Neural cell (in vitro differentiated cells): ENCODE measurements around the gene RPS6KA2. TPM values are rescaled to one million over a fixed set of nuclear protein-coding genes. Genes with fewer than 3 reads are reported as not detected.
"Not testable (repeated sequence)": the region's sequence is repeated elsewhere in the genome, so short reads cannot be mapped to it uniquely, and the experiment has no call there.

ENCODE experiments used
- H2AFZ ChIP-seq: fragments of 200-600, 300-800 bp; sonication (generic), shearing (Covaris generic); 2 replicates; pipeline ENCODE4 v1.6.0; 2014; ENCODE audit warnings: low read depth, mild to moderate bottlenecking, antibody characterized with exemption, low read length, moderate library complexity
- H3F3A ChIP-seq: fragments of 200-600 bp; shearing (Covaris generic); 2 replicates; pipeline ENCODE4 v1.6.1; 2016; ENCODE audit warnings: mild to moderate bottlenecking, moderate library complexity, mixed read lengths, antibody characterized with exemption, low read length; ENCODE audit not compliant: insufficient read depth, poor library complexity, severe bottlenecking
- H3K27ac ChIP-seq: fragments of 200-600, 300-800 bp; sonication (generic), shearing (Covaris generic); 2 replicates; pipeline ENCODE4 v1.5.1; 2014; ENCODE audit warnings: mild to moderate bottlenecking, low read length, moderate library complexity
- H3K27me3 ChIP-seq: fragments of 300-800, 200-600 bp; sonication (generic), shearing (Covaris generic); 2 replicates; pipeline ENCODE4 v1.6.0; 2014; ENCODE audit warnings: mild to moderate bottlenecking, low read depth, low read length, moderate library complexity; ENCODE audit not compliant: insufficient read depth
- H3K36me3 ChIP-seq: fragments of 300-800, 200-600 bp; sonication (generic), shearing (Covaris generic); 2 replicates; pipeline ENCODE4 v1.5.1; 2014; ENCODE audit warnings: mild to moderate bottlenecking, antibody characterized with exemption, low read length, moderate library complexity; ENCODE audit not compliant: insufficient read depth
- H3K4me2 ChIP-seq: fragments of 300-800, 200-600 bp; sonication (generic), shearing (Covaris generic); 2 replicates; pipeline ENCODE4 v1.6.0; 2014; ENCODE audit warnings: mild to moderate bottlenecking, low read length
- H3K4me3 ChIP-seq: fragments of 300-800, 200-600 bp; sonication (generic), shearing (Covaris generic); 2 replicates; pipeline ENCODE4 v1.5.1; 2014; ENCODE audit warnings: mild to moderate bottlenecking, low read length, moderate library complexity
- H3K79me2 ChIP-seq: fragments of 200-600 bp; shearing (Covaris generic); replicated peaks from 2 replicates; pipeline ENCODE4 v1.6.0; 2014; ENCODE audit warnings: mild to moderate bottlenecking, low read length, moderate library complexity; ENCODE audit not compliant: insufficient read depth
- H3K9ac ChIP-seq: fragments of 300-800, 200-600 bp; sonication (generic), shearing (Covaris generic); 2 replicates; pipeline ENCODE4 v1.6.1; 2016; ENCODE audit warnings: mild to moderate bottlenecking, low read length, mixed read lengths
- H3K9me2 ChIP-seq: fragments of 200-600 bp; shearing (Covaris generic); 2 replicates; pipeline ENCODE4 v1.6.1; 2016; ENCODE audit warnings: mild to moderate bottlenecking, low read length, mixed read lengths; ENCODE audit not compliant: insufficient read depth
- H3K9me3 ChIP-seq: fragments of 200-600, 300-800 bp; sonication (generic), shearing (Covaris generic); 2 replicates; pipeline ENCODE4 v1.6.1; 2016; ENCODE audit warnings: mild to moderate bottlenecking, mixed run types, low read length, moderate library complexity, mixed read lengths
- H4K20me1 ChIP-seq: fragments of 200-600 bp; shearing (Covaris generic); 2 replicates; pipeline ENCODE4 v1.6.1; 2016; ENCODE audit warnings: mild to moderate bottlenecking, mixed run types; ENCODE audit not compliant: insufficient read depth
- CTCF ChIP-seq: fragments of 450-650 bp; IDR thresholded peaks from 2 replicates; pipeline ENCODE4 v1.5.1; 2014; ENCODE audit warnings: antibody characterized with exemption, mild to moderate bottlenecking, moderate library complexity; ENCODE audit not compliant: poor library complexity, severe bottlenecking
- EP300 ChIP-seq: fragments of 450-650 bp; conservative IDR thresholded peaks from 2 replicates; pipeline ENCODE4 v1.6.1; 2014; ENCODE audit warnings: antibody characterized with exemption, mild to moderate bottlenecking, moderate library complexity; ENCODE audit not compliant: poor library complexity, severe bottlenecking
- EZH2 ChIP-seq: fragments of 200-600, 300-800 bp; shearing (Covaris generic), sonication (generic); IDR thresholded peaks from 2 replicates; pipeline ENCODE4 v1.6.1; 2014; ENCODE audit warnings: antibody characterized with exemption, low read length, borderline replicate concordance, mild to moderate bottlenecking; ENCODE audit not compliant: insufficient read depth, poor library complexity, severe bottlenecking
- MXI1 ChIP-seq: fragments of 450-650 bp; conservative IDR thresholded peaks from 2 replicates; pipeline ENCODE4 v1.6.1; 2014; ENCODE audit warnings: antibody characterized with exemption, mild to moderate bottlenecking; ENCODE audit not compliant: poor library complexity, severe bottlenecking
- POLR2AphosphoS5 ChIP-seq: IDR thresholded peaks from 2 replicates; pipeline ENCODE4 v1.6.1; 2012
- RAD21 ChIP-seq: fragments of 450-650 bp; conservative IDR thresholded peaks from 2 replicates; pipeline ENCODE4 v1.6.1; 2014; ENCODE audit warnings: antibody characterized with exemption, mild to moderate bottlenecking, moderate library complexity
- REST ChIP-seq: IDR thresholded peaks from 2 replicates; pipeline ENCODE4 v1.6.1; 2012; ENCODE audit warnings: borderline replicate concordance
- SMC3 ChIP-seq: fragments of 450-650 bp; conservative IDR thresholded peaks from 2 replicates; pipeline ENCODE4 v1.6.1; 2014; ENCODE audit warnings: antibody characterized with exemption, mild to moderate bottlenecking, moderate library complexity; ENCODE audit not compliant: poor library complexity
- TAF1 ChIP-seq: IDR thresholded peaks from 2 replicates; pipeline ENCODE4 v1.6.1; 2012; ENCODE audit warnings: low read depth
- polyA plus RNA-seq: library from polyadenylated mRNA; depleted of rRNA; stranded (reverse); fragments of >200 nt; gene quantifications from 2 replicates; pipeline ENCODE4 v1.2.3, GENCODE V29; 2014

RPS6KA2 gene
- polyA plus RNA-seq, 1 donor from 2014 or later: 34.3 TPM

GRCh38 chr6:166582258-166582657 lies 44.8 kb downstream of the RPS6KA2 start:
- Histone ChIP-seq H3K27ac (no peak overlapping the region), H3F3A (no peaks in the 10 kb centered on the region), H3K9me2 (no peaks in the 10 kb centered on the region), H3K27me3 (no peaks in the 10 kb centered on the region), H3K9me3 (no peaks in the 10 kb centered on the region), H4K20me1 (no peaks in the 10 kb centered on the region), H2AFZ (no peak overlapping the region), H3K9ac (no peak overlapping the region), H3K4me3 (no peak overlapping the region), H3K36me3 (no peaks in the 10 kb centered on the region), H3K79me2 (no peaks in the 10 kb centered on the region), H3K4me2 (no peak overlapping the region)
- no peak for TF ChIP-seq MXI1
- no peak for TF ChIP-seq EZH2
- TF ChIP-seq EP300: no peak
- no peak for TF ChIP-seq SMC3
- TF ChIP-seq POLR2AphosphoS5: no peak
- no peak for TF ChIP-seq REST
- TF ChIP-seq RAD21: no peak
- no peak for TF ChIP-seq TAF1
- TF ChIP-seq CTCF: no peak

GRCh38 chr6:166581801-166582200 lies 45.2 kb downstream of the RPS6KA2 start:
- H3K4me2 ChIP-seq, H3K9me3 ChIP-seq, H3K36me3 ChIP-seq, H3K4me3 ChIP-seq, H3K9me2 ChIP-seq, H3K79me2 ChIP-seq, H3K9ac ChIP-seq, H3K27me3 ChIP-seq, H2AFZ ChIP-seq, H3K27ac ChIP-seq, H3F3A ChIP-seq, H4K20me1 ChIP-seq: not testable (repeated sequence)

- TF ChIP-seq RAD21: no peak
- TF ChIP-seq SMC3: no peak
- TF ChIP-seq TAF1: no peak
- TF ChIP-seq MXI1: no peak
- TF ChIP-seq EP300: no peak
- H3K27me3 ChIP-seq: no peaks in the 10 kb centered on the region
- H3K79me2 ChIP-seq: no peaks in the 10 kb centered on the region
Measured at GRCh38 chr6:166581091-166581511, 46.0 kb downstream of the RPS6KA2 start.

More at GRCh38 chr6:166581091-166581511, 46.0 kb downstream of the RPS6KA2 start:
- Histone ChIP-seq H2AFZ (no peak overlapping the region), H3K36me3 (no peaks in the 10 kb centered on the region), H3K9me2 (no peaks in the 10 kb centered on the region), H3K4me2 (no peak overlapping the region), H3F3A (no peaks in the 10 kb centered on the region), H3K27ac (no peak overlapping the region), H4K20me1 (no peaks in the 10 kb centered on the region), H3K9me3 (no peaks in the 10 kb centered on the region), H3K9ac (no peak overlapping the region), H3K4me3 (no peak overlapping the region)
